Omental fat pad (tissue), 4 donors: Measurements from ENCODE around the gene BMPR1B. TPM values are rescaled to one million over a fixed set of nuclear protein-coding genes. Genes with fewer than 3 reads are reported as not detected.

Experiments used
- ATAC-seq: fragments of 150-250 bp; one replicate; pipeline ENCODE4 v1.9.1; 2016; ENCODE audit warnings: mild to moderate bottlenecking, moderate library complexity; ENCODE audit not compliant: low FRiP score
- DNase-seq: peaks from one replicate; pipeline ENCODE4 v3.0.0-alpha.2; 2019; ENCODE audit warnings: low spot score
- CTCF ChIP-seq, 3 donors: fragments of 450-650 bp; IDR thresholded peaks; one replicate each; pipeline ENCODE4 v1.5.1; 2016 to 2017; ENCODE audit warnings: antibody characterized with exemption in 3 of 3, mild to moderate bottlenecking in 3 of 3, moderate library complexity in 2 of 3
- total RNA-seq, 4 donors: library from RNA; depleted of rRNA; stranded (reverse); fragments of >200 nt; gene quantifications; one replicate each; pipeline ENCODE4 v1.1.0, GENCODE V29; 2016

The BMPR1B gene
- total RNA-seq, 4 donors from 2014 or later = 0.19 to 1.9 (median 1.3) TPM

- no peak for TF ChIP-seq CTCF (IDR thresholded peaks at IDR 0.05)
- ATAC-seq = no peak
- DNase-seq = no peak
Observed at GRCh38 chr4:94970650-94971049, 212.9 kb downstream of the BMPR1B start.

- DNase-seq = no peak
- TF ChIP-seq CTCF (IDR thresholded peaks at IDR 0.05) = no peak
- ATAC-seq = no peak
Observed at GRCh38 chr4:94974773-94975172, 217.0 kb downstream of the BMPR1B start.

GRCh38 chr4:94976371-94977011 is 218.7 kb downstream of the BMPR1B start:
- TF ChIP-seq CTCF (IDR thresholded peaks at IDR 0.05) = no peak
- no peak for ATAC-seq
- no peak for DNase-seq

- ATAC-seq (no peak), DNase-seq (no peak)
- no peak for TF ChIP-seq CTCF (IDR thresholded peaks at IDR 0.05)
Observed at GRCh38 chr4:94978904-94979303, 221.1 kb downstream of the BMPR1B start.

- ATAC-seq = no peak
- DNase-seq = no peak
- no peak for TF ChIP-seq CTCF (IDR thresholded peaks at IDR 0.05)
Observed at GRCh38 chr4:94979621-94980020, 221.9 kb downstream of the BMPR1B start.

- DNase-seq (no peak), ATAC-seq (peak; percentile 54)
- no peak for TF ChIP-seq CTCF (IDR thresholded peaks at IDR 0.05)
Observed at GRCh38 chr4:94995684-94996394, 238.1 kb downstream of the BMPR1B start.
